Stimulated activated CD8-positive, alpha-beta memory T cell treated with anti-CD3 and anti-CD28 coated beads, Interleukin-4, amount 100 ng/mL, for 48 hours (primary cell): ENCODE measurements around the gene SUGP2.
"Not testable (repeated sequence)": the region's sequence is repeated elsewhere in the genome, so short reads cannot be mapped to it uniquely, and the experiment has no call there.

ENCODE experiments used
- DNase-seq: peaks from one replicate; pipeline ENCODE4 v3.0.0-alpha.2; 2020

The SUGP2 gene

GRCh38 chr19:19031891-19032290, 1.4 kb downstream of the SUGP2 start:
- DNase-seq = no peak

DNA sequence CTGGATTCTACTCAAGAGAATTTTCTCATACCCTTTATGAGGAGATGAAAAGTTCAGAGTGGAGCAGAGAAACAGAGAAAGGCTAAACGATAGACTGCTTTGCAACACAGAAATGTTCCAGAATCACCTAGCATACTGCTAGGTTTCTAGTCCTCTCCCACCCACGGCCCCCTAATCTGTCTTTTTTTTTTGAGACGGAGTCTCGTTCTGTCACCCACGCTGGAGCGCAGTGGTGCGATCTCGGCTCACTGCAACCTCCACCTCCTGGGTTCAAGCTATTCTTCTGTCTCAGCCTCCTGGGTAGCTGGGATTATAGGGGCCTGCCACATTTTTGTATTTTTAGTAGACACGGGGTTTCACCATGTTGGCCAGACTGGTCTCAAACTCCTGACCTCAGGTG, 4.8 kb downstream of the SUGP2 start:
- no peak for DNase-seq

DNA sequence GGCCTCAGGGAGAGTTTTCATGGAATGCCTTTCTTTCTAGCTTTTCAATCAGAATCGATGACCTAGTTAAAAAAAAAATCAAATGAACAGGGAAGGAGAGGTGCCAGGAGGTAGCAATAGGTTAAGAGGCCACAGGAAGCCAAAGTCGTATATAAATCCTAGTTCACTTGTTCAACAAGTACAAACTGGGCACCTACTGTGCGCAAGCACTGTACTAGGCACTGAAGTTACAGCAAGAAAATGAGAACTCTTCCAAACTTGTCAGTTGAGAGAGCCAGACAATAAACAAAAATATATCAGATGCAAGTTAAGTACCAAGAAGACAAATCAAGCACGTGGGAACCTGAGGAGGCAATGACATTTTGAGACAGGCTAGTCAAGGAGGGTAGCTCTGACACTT, 6.1 kb downstream of the SUGP2 start:
- no peak for DNase-seq

DNA sequence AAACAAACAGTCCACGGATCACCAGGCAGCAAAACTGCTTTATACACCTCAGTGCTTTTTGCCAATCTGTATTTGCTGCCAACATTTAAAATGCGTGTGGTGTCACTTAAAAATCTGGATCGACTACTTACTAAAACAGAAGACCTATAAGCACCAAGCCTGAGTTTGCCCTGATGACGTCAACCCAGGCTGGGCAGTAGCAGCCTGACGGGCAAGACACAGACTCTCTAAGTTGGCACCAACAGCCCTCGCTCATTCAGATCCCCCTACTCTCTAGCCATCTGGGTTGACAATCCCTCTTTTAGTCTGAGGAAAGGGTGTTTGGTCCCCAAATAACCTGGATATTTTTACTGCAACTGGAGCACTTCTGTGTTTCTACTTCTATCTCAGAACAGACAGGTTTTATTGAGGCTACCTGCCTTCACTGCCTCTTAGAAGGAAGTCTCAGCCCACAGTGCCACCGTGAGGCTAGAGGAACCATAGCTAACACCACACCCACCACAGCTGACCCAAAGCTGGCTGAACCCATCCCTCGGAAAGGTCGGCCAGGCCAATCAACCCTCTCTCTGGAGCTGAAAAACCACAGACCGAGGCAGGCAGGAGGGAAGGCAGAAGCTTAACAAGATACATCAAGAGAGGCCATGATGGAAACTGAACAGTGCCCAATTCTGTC, 6.9 kb downstream of the SUGP2 start:
- DNase-seq = no peak

DNA sequence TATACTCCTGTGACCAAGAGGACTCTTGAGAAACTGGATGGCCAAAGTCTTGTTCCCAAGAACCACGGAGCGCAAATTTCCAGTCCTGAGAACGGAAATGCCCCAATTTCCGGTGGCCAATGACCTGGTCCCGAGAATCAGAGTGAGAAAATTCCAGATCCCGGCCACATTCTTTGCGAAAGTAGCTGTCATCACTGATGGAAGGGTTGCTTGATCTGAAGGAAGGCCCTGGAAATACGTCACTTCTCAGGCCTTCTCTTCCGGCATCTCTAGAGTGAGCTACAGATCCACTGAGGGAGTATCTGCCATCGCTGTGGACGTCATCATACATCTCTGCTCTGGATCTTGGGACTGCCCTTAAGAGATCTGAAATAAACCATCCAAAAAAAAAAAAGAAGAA, 7.5 kb downstream of the SUGP2 start:
- DNase-seq = no peak

DNA sequence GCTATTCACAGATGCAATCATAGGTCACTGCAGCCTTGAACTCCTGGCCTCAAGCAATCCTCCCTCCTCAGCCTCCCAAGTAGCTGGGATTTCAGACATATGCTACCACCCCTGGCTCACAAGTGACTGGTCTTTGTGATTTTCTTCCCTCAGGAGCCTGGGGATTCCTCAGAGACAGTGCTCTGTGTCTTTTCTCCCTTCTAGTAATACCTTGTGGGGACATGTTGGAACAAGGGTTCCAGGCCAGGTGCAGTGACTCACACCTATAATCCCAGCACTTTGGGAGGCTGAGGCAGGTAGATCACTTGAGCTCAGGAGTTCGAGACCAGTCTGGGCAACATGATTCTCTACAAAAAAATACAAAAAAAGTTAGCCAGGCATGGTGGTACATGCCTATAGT, 9.9 kb downstream of the SUGP2 start:
- not testable (repeated sequence) for DNase-seq

DNA sequence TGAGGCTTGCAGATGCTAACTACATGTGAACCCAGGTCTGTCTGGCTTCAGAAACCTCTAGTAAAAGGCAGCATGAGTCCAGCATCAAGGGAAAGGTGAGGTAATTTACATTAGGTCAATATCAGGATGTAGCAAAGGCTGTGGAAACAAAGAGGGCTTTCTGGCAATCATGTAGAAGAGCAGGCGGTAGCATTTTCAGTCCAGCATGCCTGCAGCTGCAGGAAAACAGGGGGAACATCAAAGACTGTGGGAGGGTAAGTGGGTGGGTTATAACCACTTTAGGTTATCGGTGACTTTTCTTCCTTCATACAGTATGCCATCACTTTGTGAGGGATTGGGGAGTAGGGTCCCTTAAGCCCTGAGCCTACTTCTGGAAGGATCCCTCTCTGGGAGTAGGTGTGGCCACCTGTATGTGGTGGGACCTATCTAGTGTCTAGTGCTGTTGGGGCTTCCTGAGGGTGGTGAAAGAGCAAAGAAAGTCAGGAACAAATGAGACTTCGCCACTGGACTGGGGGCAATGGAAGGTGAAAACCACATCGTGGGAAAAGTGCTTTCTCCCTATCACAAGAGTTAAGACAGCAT, 10.8 kb downstream of the SUGP2 start:
- no peak for DNase-seq

- DNase-seq = no peak
Measured at GRCh38 chr19:19021115-19021514, 12.2 kb downstream of the SUGP2 start.

- no peak for DNase-seq
Measured at GRCh38 chr19:19010551-19010950, 22.8 kb downstream of the SUGP2 start.

DNA sequence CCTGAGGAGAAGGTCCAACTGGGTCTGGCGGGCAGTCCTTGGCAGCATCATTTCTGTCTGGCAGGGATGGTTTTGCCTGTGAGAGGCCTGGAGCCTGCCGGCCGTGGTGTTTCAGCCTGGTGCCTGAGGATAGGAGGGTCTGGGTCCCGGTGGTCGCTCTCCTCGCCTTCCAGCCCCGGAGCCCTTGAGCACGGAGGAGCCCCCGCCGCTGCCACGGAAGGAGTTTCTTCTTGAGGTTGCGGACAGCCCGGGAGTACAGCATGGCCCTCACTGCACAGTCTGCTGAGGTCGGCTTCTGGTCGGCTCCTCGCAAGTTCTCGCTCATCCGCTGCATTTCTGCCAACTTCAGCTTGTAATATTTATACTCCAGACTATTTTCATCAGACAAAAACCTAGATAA, 23.4 kb downstream of the SUGP2 start:
- DNase-seq = no peak

DNA sequence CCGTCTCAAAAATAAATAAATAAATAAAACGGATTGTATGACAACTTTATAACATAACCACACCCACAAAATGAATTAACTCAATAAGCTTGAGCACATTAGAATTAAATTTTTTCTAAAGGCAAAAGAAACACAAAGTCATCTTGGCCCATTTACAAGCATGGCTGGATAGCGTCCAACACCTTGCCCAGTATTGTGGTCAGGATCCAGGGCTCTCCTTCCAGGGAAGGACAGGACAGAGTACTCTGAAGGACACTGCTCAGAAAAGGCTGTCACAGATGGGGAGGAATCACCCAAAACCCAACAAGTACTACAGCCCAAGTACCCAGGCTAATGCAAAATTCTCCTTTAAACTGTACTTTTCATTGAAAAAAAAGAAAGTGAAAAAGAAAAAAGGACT, 27.1 kb downstream of the SUGP2 start:
- no peak for DNase-seq

GRCh38 chr19:19004144-19004543, 29.2 kb downstream of the SUGP2 start:
- DNase-seq = no peak

DNA sequence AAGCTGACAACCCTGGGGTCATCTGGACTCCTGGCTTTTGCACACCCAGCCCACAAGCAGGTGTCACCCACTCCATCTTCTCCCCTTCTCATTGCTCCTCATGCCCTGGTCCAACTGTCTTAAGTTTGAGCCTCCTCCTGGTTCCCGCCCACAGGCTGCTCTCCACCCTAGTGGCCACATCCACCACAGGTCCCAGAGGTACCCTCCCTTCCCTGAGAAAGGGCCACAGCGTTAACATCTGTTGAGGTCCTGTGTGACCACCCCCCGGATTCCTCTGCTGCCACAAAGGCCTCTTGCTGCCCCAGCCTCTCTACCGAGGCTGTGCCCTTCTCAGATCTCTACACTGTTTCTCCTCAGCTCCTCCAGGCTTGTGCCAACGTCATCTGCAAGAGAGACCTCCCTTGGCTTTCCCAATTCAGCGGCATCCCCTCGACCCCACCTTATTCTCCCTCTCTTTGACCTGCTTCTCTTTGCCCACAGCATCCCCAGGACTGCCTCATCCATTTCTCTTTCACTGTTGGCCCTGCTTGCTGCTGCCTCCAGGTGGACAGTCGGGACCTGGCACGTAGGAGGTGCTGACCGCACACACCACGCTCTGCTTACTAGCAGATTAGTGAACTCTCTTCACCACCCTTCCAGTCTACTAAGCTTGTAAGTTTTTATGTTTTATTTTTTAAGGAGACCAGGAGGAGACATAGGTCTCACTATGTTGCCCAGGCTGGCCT, 33.3 kb downstream of the SUGP2 start:
- no peak for DNase-seq

DNA sequence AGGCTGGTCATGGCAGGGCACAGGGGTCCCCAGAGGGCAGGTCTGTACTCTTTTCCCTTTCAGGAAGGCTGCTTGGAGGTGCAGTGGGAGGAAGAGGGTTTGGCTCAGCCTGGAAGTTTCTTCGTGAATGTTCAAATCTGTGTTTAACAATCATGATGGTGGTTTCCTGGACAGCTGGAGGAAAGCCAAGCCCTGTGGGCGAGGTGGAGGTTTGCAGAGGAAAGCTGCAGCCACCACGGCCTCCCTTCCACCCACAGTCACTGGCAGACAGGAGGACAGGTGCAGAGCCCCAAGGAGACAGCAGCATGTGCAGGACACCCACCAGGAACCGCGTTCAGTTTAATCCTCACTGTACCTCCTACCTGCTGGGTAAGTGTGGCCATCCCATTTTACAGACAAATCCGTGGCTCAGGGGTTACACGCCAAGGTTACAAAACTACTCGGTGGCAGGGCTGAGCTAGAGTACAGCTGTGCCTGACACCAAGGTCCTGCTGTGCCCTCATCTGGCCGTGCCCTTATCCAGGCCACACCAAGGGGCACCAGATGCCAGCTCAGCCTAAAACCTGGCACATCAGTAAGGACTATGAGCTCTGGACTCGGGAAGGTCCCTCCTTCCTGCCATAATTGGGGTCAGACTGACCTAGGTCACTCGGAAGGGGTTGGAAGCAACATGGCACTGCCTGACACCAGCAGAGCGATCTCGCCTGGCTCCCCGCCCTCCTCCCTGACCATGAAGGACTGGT, 34.1 kb downstream of the SUGP2 start:
- no peak for DNase-seq

- DNase-seq = no peak
Measured at GRCh38 chr19:18998276-18998675, 35.0 kb downstream of the SUGP2 start.

DNA sequence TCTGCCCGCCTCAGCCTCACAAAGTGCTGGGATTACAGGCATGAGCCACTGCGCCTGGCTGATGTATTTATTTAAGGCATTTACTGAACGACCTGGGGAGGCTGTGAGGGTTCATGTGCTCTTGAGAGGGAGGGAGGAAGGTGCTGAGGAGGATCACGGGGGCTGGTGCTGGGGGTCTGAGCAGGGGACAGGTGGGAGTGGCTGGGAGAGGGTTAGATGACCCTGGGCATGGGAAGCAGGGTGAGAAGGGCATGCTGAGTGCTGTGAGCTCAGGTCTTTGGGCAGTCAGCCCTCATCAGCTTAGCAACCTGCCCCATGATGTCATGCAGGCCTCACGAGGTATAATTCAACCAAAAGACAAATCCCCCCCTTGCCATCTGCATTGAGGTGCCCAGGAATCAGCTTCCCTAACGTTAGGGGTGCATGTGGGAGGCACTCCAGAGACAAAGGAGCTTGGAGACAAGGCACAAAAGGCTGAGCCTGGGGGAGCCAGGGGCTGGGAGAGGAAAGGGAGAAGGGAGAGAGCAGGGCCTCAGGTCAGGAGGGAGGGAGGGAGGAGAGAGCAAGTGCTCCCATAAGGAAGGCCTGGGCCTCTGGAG, 36.4 kb downstream of the SUGP2 start:
- no peak for DNase-seq

GRCh38 chr19:18996351-18996750, 37.0 kb downstream of the SUGP2 start:
- DNase-seq = no peak

DNA sequence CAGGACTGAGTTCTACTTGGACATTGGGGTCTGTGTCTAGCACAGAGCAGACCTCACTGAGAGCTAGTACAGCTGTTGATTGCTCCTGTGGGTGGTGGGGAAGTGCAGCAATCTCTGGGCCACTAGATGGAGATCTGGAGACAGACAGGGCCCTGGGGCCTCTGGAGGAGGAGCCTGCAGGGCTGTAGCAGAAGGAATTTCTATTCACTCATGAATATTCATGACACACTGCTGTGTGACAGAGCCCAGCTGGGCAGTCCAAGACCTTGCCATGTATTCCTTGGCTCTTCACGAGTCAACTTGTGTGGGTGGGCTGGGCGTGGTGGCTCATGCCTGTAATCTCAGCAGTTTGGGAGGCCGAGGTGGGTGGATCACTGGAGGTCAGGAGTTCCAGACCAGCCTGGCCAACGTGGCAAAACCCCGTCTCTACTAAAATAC, 37.5 kb downstream of the SUGP2 start:
- no peak for DNase-seq

- no peak for DNase-seq
Measured at GRCh38 chr19:18993115-18993514, 40.2 kb downstream of the SUGP2 start.

- no peak for DNase-seq
Measured at GRCh38 chr19:18992696-18993095, 40.6 kb downstream of the SUGP2 start.

DNA sequence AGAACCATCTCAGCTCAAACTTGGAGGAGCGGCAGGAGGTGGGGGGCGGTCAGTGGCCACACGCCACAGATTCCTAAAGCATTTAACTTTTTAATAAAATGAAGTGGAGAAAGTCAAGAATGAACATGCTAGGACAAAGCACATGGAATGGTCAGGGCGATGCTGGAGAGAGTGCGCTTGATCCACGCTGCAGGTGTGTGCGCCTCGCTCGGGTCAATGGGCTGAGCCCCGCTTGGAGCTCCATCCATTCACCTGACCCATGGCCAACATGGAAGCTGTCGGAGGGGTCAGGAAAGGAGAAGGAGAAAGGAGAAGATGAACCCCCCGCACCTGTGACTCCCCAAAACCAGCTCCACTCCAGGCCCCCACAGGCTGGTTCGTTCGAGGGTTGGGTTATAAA, 41.8 kb downstream of the SUGP2 start:
- DNase-seq = no peak

- DNase-seq = no peak
Measured at GRCh38 chr19:18991006-18991405, 42.3 kb downstream of the SUGP2 start.

GRCh38 chr19:18990128-18990708, 43.1 kb downstream of the SUGP2 start:
- DNase-seq = no peak
